Bronchial epithelial cell (primary cell): Measurements from ENCODE around the gene HSF2BP. TPM values are rescaled to one million over a fixed set of nuclear protein-coding genes. Genes with fewer than 3 reads are reported as not detected.
A peak's percentile ranks its signal among the peaks of the same experiment; 100 is the strongest.
"Not testable (repeated sequence)": the region's sequence is repeated elsewhere in the genome, so short reads cannot be mapped to it uniquely, and the experiment has no call there.

Experiments used
- DNase-seq: peaks from one replicate; pipeline ENCODE4 v3.0.0-alpha.2; 2010; ENCODE audit warnings: low read depth
- FAIRE-seq: peaks from 2 replicates; lab custom pipeline; 2011; peaks lifted over from hg19 to GRCh38; lab: Jason Lieb, UNC
- H3K27me3 ChIP-seq: 2 replicates; pipeline ENCODE4 v1.5.1; 2011; ENCODE audit warnings: low read length; ENCODE audit not compliant: control insufficient read depth, insufficient read depth
- H3K36me3 ChIP-seq: 2 replicates; pipeline ENCODE4 v1.5.1; 2011; ENCODE audit warnings: low read length; ENCODE audit not compliant: control insufficient read depth, insufficient read depth
- H3K4me3 ChIP-seq: 2 replicates; pipeline ENCODE4 v1.5.1; 2011; ENCODE audit warnings: mild to moderate bottlenecking, low read depth, low read length, control low read depth
- total RNA-seq: library from RNA; depleted of rRNA; stranded (reverse); fragments of >200 nt; gene quantifications from 2 replicates; pipeline ENCODE4 v1.2.1, GENCODE V29; 2014
- TF ChIP-seq, protein P1 (sequence below): IDR thresholded peaks from 2 replicates; pipeline ENCODE4 v1.5.1; 2011; ENCODE audit warnings: mild to moderate bottlenecking, moderate library complexity, low read length, control low read depth, inconsistent platforms; ENCODE audit not compliant: insufficient read depth, severe bottlenecking

HSF2BP gene
- total RNA-seq, 1 donor from 2014 or later: 6.6 TPM

DNA sequence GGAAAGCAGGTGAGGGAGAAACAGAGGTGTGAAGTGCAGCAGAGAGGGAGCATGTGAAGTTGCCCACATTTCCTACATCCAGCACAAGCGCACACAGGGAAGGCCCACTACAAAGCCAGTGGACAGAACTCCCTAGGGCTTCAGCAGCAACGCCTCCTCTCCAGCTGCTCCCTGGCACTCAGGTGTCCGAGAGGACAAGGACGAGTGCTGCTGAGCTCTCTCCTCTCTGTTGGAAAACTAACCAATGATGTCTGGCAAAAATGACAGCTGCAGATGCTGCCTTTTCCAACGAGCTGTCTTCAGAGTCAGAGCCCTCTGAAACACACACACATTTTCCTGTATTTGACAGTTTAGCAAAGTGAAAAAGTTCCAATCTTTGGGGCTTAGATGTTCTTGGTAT is 86.8 kb downstream of the HSF2BP start:
- TF ChIP-seq, protein P1, sequence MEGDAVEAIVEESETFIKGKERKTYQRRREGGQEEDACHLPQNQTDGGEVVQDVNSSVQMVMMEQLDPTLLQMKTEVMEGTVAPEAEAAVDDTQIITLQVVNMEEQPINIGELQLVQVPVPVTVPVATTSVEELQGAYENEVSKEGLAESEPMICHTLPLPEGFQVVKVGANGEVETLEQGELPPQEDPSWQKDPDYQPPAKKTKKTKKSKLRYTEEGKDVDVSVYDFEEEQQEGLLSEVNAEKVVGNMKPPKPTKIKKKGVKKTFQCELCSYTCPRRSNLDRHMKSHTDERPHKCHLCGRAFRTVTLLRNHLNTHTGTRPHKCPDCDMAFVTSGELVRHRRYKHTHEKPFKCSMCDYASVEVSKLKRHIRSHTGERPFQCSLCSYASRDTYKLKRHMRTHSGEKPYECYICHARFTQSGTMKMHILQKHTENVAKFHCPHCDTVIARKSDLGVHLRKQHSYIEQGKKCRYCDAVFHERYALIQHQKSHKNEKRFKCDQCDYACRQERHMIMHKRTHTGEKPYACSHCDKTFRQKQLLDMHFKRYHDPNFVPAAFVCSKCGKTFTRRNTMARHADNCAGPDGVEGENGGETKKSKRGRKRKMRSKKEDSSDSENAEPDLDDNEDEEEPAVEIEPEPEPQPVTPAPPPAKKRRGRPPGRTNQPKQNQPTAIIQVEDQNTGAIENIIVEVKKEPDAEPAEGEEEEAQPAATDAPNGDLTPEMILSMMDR: no peak
- FAIRE-seq (peak; percentile 7), DNase-seq (no peak)
- H3K36me3 ChIP-seq: no peaks in the 10 kb centered on the region
- H3K4me3 ChIP-seq: no peak overlapping the region
- H3K27me3 ChIP-seq: no peaks in the 10 kb centered on the region

DNA sequence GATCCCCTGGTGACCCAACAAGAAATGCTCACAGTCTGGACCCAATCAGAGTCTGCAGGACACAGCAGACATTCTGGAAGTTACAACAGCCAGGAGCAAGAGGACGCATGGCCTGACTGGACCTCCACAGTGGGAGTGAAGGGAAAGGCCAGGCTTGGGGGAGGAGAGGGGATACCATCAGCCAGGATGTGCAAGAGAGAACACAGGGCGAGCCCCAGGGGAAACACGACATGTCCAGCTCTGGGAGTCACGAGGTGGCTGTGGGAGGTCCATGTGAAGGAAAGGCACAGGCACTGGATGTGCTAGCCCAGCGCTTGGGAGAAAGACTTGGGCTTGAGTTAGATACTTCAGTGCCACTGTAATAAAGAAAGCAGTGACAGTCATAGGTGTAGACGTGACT is 87.3 kb downstream of the HSF2BP start:
- Histone ChIP-seq H3K4me3 (no peak overlapping the region), H3K36me3 (no peaks in the 10 kb centered on the region), H3K27me3 (no peaks in the 10 kb centered on the region)
- TF ChIP-seq, protein P1: no peak
- FAIRE-seq: peak; percentile 86
- DNase-seq: no peak

GRCh38 chr21:43570195-43570594 is 89.1 kb downstream of the HSF2BP start:
- H3K27me3 ChIP-seq, FAIRE-seq, H3K4me3 ChIP-seq, H3K36me3 ChIP-seq, DNase-seq: not testable (repeated sequence)

- H3K36me3 ChIP-seq, H3K27me3 ChIP-seq, H3K4me3 ChIP-seq, DNase-seq: not testable (repeated sequence)
- peak; percentile 58 for FAIRE-seq
Measured at GRCh38 chr21:43562451-43562850, 96.8 kb downstream of the HSF2BP start.

GRCh38 chr21:43540561-43540960 is 118.7 kb downstream of the HSF2BP start:
- not testable (repeated sequence) for H3K27me3 ChIP-seq, DNase-seq, H3K36me3 ChIP-seq, FAIRE-seq, H3K4me3 ChIP-seq

DNA sequence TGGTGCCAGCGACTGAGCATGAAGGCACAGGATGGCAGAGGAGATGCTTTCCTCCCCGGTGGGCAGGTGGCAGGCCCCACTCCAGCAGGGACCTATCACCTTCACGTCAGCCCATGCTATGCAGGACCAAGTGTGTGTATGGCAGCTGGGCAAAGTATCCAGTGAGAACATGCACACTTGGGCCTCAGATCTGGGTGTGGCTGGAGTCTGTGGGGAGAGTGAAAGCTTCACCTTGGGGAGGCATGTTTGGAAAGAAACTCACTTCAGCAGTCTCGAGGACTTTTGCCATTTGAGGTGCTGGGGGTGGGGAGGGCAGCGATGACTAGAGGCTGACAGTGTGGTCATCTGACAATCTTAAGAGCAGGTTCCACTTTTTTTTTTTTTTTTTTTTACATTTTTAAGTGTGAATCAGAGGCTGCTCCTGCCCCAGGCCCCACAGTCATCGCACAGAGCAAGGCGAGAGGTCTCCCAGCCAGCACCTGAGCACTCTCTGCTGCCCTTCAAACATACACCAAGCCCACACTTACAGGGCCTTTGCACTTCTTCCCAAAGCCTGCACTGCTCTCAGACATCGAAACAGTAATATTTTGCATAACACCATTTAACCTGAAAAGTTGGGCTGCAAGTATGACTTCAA is 136.7 kb downstream of the HSF2BP start:
- H3K36me3 ChIP-seq, DNase-seq, FAIRE-seq, H3K27me3 ChIP-seq, H3K4me3 ChIP-seq: not testable (repeated sequence)

DNA sequence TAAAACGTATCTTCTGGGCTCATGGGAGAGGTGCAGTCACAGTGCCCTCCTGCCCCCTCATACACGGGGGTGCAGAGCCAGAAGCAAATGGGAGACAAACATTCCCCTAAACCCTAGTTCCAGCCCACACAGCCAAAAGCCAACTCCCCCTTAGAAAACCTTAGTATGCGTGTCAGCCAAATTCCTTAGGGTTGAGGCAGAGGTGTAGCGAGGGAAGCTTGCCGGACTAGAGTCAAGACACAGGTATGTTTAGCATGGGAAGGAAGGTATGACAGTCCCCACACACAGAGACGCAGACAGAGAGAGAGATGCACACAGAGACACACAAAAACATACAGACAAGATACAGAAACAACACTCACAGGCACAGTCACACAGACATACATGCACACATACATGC is 141.6 kb downstream of the HSF2BP start:
- DNase-seq, H3K36me3 ChIP-seq, H3K27me3 ChIP-seq, FAIRE-seq, H3K4me3 ChIP-seq: not testable (repeated sequence)

DNA sequence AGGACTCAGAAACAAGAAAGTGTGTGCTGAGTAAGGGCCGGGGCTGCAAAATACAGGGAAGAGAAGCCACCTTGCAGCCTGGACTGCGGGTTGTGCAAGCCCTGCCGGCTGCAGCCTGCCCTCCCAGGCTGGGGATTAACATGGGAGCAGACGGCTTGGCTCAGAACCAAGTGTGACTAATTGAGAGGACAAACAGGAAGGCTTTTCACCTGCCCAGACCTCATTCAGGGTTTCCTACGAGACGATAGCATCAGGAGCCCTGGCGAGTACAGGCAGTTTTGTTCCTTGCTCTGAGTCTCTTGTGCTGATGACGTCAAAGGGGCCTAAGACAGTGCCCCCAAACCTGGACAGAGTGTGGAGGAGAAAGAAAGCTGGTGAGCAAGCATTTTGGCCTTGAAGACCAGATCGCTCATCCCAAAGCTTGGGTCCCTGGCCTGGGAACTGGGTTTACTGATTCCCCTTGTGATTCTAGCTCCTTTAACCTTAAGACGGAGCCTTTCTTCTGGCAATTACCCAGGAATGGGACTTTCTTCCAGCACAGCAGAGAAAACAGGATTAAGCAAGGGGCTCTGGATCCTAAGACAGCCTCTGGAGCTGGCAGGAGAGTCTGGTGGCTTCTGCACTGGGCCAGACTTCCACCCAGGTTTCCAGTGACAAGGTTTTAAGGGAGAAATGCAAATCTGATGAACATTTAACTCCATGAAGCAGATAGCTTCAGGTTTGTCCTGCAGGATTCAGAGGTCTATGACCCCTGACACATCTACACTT is 142.2 kb downstream of the HSF2BP start:
- H3K36me3 ChIP-seq, H3K27me3 ChIP-seq, DNase-seq, H3K4me3 ChIP-seq: not testable (repeated sequence)
- peak; percentile 96 for FAIRE-seq

GRCh38 chr21:43516295-43516847 is 142.9 kb downstream of the HSF2BP start:
- not testable (repeated sequence) for DNase-seq, H3K27me3 ChIP-seq, H3K36me3 ChIP-seq, FAIRE-seq, H3K4me3 ChIP-seq

GRCh38 chr21:43514834-43515233 is 144.5 kb downstream of the HSF2BP start:
- not testable (repeated sequence) for DNase-seq, FAIRE-seq, H3K36me3 ChIP-seq, H3K27me3 ChIP-seq, H3K4me3 ChIP-seq

DNA sequence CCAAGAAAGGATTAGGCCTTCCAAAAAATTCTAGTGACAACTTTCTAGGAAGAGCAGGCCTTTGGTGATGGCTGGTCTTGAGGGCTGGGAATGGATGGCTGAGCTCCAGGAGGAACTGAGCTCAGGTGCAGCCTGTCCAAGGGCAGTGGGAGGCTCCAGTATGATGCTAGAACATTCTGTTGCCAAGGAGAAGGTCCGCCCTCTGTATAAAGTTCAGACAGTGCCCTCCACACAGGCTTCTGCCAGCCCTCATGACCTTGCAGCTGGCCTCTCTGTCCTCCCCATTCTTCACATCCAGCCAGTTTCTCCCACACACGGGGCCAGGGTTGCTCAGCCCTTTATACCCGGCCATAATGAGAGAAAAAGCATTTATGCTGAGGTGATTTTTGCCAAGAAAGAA is 146.3 kb downstream of the HSF2BP start:
- not testable (repeated sequence) for DNase-seq, H3K27me3 ChIP-seq, H3K4me3 ChIP-seq, FAIRE-seq, H3K36me3 ChIP-seq

DNA sequence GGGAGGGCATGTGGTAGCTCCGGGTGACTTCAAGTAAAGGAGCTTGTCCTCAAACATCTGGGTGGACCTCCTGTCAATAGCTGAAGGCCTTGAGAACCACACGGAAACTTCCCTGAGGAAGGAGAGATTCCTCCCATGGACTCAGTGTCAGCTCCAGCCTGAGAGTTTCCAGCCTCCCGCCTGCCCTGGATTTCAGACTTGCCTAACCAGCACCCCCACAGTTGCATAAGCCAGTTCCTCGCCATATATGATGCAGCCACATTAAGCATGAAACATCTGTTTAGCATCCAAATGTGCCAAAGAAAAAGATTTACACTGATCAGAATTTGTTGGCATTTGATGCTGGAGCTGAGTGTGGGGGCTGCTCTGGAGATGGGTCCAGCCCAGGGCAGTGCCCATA is 148.1 kb downstream of the HSF2BP start:
- not testable (repeated sequence) for H3K4me3 ChIP-seq, H3K27me3 ChIP-seq, DNase-seq, FAIRE-seq, H3K36me3 ChIP-seq
